HepG2 (cell line): ENCODE measurements around the gene DRC7. TPM values are rescaled to one million over a fixed set of nuclear protein-coding genes. Genes with fewer than 3 reads are reported as not detected.

ENCODE experiments used
- AGO2 ChIP-seq: fragments of 200-400 bp; formaldehyde crosslinking; optimal IDR thresholded peaks from 2 replicates; pipeline ENCODE3; 2017; ENCODE audit warnings: mild to moderate bottlenecking, low read depth, low read length, moderate library complexity
- FOXO1 ChIP-seq: sonication (generic); formaldehyde crosslinking; IDR thresholded peaks from 2 replicates; pipeline ENCODE4 v1.4.0; 2020; ENCODE audit warnings: missing genetic modification reagents
- SOX6 ChIP-seq, 2 experiments: fragments of 450-650 bp in 1 of 2; sonication (generic) in 1 of 2; formaldehyde crosslinking in 1 of 2; IDR thresholded peaks; 2 replicates each; pipeline versions ENCODE4 v1.4.0 to v1.6.1; 2017 to 2020; ENCODE audit warnings: antibody characterized with exemption in 1 of 2, mild to moderate bottlenecking in 1 of 2, missing genetic modification reagents in 1 of 2
- ZNF709 ChIP-seq: sonication (generic); formaldehyde crosslinking; IDR thresholded peaks from 2 replicates; pipeline ENCODE4 v1.5.0; 2020; ENCODE audit warnings: mild to moderate bottlenecking, missing genetic modification reagents
- ZNF839 ChIP-seq: sonication (generic); formaldehyde crosslinking; IDR thresholded peaks from 2 replicates; pipeline ENCODE4 v1.4.0; 2020; ENCODE audit warnings: missing genetic modification reagents, mild to moderate bottlenecking, borderline replicate concordance
- ZNF891 ChIP-seq: sonication (generic); formaldehyde crosslinking; IDR thresholded peaks from 2 replicates; pipeline ENCODE4 v1.5.0; 2020; ENCODE audit warnings: mild to moderate bottlenecking, missing genetic modification reagents
- polyA plus RNA-seq, 8 experiments: library from polyadenylated mRNA; depleted of rRNA in 3 of 8; stranded (reverse) in 7 of 8; unstranded in 1 of 8; fragments of >200 nt; fragmentation: Illumina TruSeq in 4 of 8; extraction: Trizol in 4 of 8; gene quantifications; 2 replicates each; pipeline versions ENCODE4 v1.2.1 to v1.2.3, GENCODE V29; 2011 to 2016; ENCODE audit warnings: low read depth in 4 of 8, missing spikeins in 1 of 8, mixed read lengths in 1 of 8; ENCODE audit not compliant: insufficient read depth in 1 of 8
- total RNA-seq, 5 experiments: library from RNA; depleted of rRNA; stranded (reverse); fragments of >200 nt; fragmentation: Illumina TruSeq; extraction: Trizol; gene quantifications; 2 replicates each; pipeline ENCODE4 v1.2.3, GENCODE V29; 2016; ENCODE audit warnings: low read depth in 1 of 5
- TF ChIP-seq, protein P1 (sequence below): sonication (generic); formaldehyde crosslinking; IDR thresholded peaks from one replicate; pipeline ENCODE4 v1.5.1; 2020; ENCODE audit warnings: mild to moderate bottlenecking, missing genetic modification reagents; ENCODE audit errors: not compliant biosample characterization
- TF ChIP-seq, protein P2 (sequence below): sonication (generic); formaldehyde crosslinking; IDR thresholded peaks from 2 replicates; pipeline ENCODE4 v1.4.0; 2020; ENCODE audit warnings: missing genetic modification reagents, mild to moderate bottlenecking, borderline replicate concordance
- TF ChIP-seq, protein P3 (sequence below): sonication (generic); formaldehyde crosslinking; IDR thresholded peaks from 2 replicates; pipeline ENCODE4 v1.4.0; 2020; ENCODE audit warnings: mild to moderate bottlenecking, low read depth, missing genetic modification reagents
- TF ChIP-seq, protein P4 (sequence below): sonication (generic); formaldehyde crosslinking; IDR thresholded peaks from 2 replicates; pipeline ENCODE4 v1.4.0; 2020; ENCODE audit warnings: missing genetic modification reagents, mild to moderate bottlenecking, borderline replicate concordance

The DRC7 gene
- total and polyA plus RNA-seq, 2 of the 13 experiments (the other 11 are each of a cell fraction or from before 2014, with no cell fraction given) = 2.7 to 3.4 TPM

DNA sequence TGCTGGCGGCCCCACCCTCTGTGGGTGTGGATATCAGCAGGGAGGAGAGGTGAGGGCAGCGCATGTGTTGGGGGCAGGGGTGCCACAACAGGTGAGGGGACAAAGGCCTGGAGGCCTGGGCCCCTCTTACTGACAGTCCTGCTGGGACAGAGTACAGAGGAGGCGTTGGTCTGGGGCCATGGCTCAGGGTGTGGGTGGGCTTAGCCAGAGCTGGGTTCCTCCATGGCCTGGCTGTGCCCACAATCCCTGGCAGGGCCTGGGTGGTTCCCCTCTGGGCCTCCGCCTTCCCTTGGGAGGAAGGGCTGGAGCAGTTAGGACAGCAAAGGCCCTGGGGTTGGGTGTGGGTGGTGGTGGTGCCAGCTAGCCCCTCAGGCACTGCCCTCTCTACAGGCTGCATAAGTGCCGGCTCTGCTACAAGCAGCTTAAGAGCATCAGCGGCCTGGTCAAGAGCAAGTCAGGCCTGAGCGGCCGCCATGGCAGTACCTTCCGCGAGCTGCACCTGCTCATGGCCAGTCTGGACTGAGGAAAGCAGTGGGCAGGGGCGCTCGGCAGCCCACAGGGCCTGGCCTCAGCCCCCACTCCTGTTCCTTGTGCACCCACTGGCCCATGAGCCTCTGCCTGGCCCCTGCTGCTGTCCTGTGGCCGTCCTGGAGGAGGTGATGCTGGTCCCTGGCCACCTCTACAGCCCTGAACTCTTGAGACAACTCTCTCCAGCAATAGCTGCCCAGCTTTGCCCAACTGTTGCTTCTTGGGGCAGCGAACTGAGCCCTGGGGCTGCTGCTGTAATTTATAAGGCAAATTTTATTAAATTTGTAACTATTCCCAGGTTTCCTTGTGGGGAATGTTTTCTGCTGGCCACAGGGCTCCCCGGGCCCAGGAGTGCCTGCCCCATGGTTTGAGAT is 62.1 kb downstream of the DRC7 start (continued):
- TF ChIP-seq, protein P1, sequence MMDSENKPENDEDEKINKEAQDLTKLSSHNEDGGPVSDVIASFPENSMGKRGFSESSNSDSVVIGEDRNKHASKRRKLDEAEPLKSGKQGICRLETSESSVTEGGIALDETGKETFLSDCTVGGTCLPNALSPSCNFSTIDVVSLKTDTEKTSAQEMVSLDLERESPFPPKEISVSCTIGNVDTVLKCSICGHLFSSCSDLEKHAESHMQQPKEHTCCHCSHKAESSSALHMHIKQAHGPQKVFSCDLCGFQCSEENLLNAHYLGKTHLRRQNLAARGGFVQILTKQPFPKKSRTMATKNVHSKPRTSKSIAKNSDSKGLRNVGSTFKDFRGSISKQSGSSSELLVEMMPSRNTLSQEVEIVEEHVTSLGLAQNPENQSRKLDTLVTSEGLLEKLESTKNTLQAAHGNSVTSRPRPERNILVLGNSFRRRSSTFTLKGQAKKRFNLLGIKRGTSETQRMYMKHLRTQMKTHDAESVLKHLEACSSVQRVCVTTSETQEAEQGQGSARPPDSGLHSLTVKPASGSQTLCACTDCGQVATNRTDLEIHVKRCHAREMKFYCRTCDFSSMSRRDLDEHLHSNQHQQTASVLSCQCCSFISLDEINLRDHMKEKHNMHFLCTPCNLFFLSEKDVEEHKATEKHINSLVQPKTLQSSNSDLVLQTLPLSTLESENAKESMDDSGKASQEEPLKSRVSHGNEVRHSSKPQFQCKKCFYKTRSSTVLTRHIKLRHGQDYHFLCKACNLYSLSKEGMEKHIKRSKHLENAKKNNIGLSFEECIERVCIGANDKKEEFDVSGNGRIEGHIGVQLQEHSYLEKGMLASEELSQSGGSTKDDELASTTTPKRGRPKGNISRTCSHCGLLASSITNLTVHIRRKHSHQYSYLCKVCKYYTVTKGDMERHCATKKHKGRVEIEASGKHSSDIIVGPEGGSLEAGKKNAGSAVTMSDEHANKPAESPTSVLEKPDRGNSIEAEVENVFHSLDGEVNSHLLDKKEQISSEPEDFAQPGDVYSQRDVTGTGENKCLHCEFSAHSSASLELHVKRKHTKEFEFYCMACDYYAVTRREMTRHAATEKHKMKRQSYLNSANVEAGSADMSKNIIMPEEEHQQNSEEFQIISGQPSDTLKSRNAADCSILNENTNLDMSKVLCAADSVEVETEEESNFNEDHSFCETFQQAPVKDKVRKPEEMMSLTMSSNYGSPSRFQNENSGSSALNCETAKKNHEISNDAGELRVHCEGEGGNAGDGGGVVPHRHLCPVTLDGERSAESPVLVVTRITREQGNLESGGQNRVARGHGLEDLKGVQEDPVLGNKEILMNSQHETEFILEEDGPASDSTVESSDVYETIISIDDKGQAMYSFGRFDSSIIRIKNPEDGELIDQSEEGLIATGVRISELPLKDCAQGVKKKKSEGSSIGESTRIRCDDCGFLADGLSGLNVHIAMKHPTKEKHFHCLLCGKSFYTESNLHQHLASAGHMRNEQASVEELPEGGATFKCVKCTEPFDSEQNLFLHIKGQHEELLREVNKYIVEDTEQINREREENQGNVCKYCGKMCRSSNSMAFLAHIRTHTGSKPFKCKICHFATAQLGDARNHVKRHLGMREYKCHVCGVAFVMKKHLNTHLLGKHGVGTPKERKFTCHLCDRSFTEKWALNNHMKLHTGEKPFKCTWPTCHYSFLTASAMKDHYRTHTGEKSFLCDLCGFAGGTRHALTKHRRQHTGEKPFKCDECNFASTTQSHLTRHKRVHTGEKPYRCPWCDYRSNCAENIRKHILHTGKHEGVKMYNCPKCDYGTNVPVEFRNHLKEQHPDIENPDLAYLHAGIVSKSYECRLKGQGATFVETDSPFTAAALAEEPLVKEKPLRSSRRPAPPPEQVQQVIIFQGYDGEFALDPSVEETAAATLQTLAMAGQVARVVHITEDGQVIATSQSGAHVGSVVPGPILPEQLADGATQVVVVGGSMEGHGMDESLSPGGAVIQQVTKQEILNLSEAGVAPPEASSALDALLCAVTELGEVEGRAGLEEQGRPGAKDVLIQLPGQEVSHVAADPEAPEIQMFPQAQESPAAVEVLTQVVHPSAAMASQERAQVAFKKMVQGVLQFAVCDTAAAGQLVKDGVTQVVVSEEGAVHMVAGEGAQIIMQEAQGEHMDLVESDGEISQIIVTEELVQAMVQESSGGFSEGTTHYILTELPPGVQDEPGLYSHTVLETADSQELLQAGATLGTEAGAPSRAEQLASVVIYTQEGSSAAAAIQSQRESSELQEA = no peak
- no peak for TF ChIP-seq FOXO1 (CRISPR knock-in tag)
- TF ChIP-seq, protein P2, sequence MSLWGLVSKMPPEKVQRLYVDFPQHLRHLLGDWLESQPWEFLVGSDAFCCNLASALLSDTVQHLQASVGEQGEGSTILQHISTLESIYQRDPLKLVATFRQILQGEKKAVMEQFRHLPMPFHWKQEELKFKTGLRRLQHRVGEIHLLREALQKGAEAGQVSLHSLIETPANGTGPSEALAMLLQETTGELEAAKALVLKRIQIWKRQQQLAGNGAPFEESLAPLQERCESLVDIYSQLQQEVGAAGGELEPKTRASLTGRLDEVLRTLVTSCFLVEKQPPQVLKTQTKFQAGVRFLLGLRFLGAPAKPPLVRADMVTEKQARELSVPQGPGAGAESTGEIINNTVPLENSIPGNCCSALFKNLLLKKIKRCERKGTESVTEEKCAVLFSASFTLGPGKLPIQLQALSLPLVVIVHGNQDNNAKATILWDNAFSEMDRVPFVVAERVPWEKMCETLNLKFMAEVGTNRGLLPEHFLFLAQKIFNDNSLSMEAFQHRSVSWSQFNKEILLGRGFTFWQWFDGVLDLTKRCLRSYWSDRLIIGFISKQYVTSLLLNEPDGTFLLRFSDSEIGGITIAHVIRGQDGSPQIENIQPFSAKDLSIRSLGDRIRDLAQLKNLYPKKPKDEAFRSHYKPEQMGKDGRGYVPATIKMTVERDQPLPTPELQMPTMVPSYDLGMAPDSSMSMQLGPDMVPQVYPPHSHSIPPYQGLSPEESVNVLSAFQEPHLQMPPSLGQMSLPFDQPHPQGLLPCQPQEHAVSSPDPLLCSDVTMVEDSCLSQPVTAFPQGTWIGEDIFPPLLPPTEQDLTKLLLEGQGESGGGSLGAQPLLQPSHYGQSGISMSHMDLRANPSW (CRISPR knock-in tag) = no peak
- TF ChIP-seq SOX6 (IDR thresholded peaks at IDR 0.05) = no peak
- no peak for TF ChIP-seq SOX6 (CRISPR knock-in tag; IDR thresholded peaks at IDR 0.05)
- TF ChIP-seq, protein P3, sequence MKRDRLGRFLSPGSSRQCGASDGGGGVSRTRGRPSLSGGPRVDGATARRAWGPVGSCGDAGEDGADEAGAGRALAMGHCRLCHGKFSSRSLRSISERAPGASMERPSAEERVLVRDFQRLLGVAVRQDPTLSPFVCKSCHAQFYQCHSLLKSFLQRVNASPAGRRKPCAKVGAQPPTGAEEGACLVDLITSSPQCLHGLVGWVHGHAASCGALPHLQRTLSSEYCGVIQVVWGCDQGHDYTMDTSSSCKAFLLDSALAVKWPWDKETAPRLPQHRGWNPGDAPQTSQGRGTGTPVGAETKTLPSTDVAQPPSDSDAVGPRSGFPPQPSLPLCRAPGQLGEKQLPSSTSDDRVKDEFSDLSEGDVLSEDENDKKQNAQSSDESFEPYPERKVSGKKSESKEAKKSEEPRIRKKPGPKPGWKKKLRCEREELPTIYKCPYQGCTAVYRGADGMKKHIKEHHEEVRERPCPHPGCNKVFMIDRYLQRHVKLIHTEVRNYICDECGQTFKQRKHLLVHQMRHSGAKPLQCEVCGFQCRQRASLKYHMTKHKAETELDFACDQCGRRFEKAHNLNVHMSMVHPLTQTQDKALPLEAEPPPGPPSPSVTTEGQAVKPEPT = no peak
- peak; percentile 79 for TF ChIP-seq AGO2
- no peak; the same call in 1 of the 2 replicates for TF ChIP-seq ZNF891
- no peak for TF ChIP-seq ZNF709 (CRISPR knock-in tag)
- TF ChIP-seq, protein P4, sequence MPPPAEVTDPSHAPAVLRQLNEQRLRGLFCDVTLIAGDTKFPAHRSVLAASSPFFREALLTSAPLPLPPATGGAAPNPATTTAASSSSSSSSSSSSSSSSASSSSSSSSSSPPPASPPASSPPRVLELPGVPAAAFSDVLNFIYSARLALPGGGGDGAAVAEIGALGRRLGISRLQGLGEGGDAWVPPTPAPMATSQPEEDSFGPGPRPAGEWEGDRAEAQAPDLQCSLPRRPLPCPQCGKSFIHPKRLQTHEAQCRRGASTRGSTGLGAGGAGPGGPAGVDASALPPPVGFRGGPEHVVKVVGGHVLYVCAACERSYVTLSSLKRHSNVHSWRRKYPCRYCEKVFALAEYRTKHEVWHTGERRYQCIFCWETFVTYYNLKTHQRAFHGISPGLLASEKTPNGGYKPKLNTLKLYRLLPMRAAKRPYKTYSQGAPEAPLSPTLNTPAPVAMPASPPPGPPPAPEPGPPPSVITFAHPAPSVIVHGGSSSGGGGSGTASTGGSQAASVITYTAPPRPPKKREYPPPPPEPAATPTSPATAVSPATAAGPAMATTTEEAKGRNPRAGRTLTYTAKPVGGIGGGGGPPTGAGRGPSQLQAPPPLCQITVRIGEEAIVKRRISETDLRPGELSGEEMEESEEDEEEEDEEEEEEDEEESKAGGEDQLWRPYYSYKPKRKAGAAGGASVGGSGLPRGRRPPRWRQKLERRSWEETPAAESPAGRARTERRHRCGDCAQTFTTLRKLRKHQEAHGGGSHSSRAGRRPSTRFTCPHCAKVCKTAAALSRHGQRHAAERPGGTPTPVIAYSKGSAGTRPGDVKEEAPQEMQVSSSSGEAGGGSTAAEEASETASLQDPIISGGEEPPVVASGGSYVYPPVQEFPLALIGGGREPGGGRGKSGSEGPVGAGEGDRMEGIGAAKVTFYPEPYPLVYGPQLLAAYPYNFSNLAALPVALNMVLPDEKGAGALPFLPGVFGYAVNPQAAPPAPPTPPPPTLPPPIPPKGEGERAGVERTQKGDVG (CRISPR knock-in tag) = no peak
- no peak for TF ChIP-seq ZNF839
